Stimulated activated CD8-positive, alpha-beta memory T cell treated with anti-CD3 and anti-CD28 coated beads, Interleukin-15, amount 100 ng/mL, for 1 hour (primary cell): ENCODE data around the gene BPIFB4.
"Not testable (repeated sequence)": the region's sequence is repeated elsewhere in the genome, so short reads cannot be mapped to it uniquely, and the experiment has no call there.

Experiments used
- DNase-seq: peaks from one replicate; pipeline ENCODE4 v3.0.0-alpha.2; 2020; ENCODE audit warnings: low read depth

Gene BPIFB4

GRCh38 chr20:33091147-33091546 is 11.7 kb downstream of the BPIFB4 start:
- DNase-seq = no peak

DNA sequence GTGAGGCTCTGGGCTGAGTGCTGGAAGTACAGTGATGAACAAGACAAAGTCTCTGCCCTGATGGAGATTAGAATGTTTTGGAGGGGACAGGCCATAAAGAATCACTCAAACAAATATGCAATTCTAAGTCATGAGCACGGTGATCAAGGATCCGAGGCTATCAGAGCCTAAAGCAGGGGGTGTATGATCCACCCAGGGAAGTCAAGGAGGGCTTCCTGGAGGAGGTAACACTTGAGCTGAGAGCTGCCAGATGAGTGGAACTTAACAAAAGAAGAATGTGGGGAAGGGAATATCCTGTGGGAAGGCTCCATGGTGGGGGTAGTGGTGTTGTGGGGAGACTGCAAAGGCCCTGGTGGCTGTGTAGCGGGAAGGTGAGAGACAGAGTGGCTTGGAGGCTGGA is 12.2 kb downstream of the BPIFB4 start:
- DNase-seq = no peak

DNA sequence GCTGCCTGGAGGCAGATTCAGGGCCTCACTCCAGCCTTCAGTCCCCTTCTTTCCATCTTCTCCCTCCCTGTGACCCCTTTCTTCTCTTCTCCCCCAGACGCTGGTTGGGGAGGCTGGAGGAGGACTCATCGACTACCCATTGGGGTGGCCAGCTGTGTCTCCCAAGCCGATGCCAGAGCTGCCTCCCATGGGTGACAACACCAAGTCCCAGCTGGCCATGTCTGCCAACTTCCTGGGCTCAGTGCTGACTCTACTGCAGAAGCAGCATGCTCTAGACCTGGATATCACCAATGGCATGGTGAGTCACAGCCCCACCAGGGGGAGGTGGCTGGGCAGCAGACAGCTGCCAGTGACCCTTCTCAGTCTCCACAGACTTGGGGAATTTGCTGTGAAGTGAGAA is 12.9 kb downstream of the BPIFB4 start:
- no peak for DNase-seq

DNA sequence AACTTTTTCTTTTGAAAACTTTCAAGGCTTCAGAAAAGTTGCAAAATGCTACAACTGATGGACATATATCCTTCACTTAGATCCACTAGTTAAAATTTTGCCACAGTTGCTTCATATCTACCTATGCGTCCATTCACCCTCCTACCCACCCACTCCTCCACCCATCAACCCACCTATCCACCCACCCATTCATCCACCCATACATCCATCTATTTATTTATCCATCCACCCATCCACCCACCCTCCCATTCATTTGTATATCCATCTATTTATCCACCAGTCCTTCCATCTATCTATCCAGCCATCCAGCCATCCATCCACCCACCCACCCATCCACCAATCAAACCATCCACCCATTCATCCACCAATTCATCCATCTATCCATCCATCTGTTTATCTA is 13.6 kb downstream of the BPIFB4 start:
- no peak for DNase-seq

DNA sequence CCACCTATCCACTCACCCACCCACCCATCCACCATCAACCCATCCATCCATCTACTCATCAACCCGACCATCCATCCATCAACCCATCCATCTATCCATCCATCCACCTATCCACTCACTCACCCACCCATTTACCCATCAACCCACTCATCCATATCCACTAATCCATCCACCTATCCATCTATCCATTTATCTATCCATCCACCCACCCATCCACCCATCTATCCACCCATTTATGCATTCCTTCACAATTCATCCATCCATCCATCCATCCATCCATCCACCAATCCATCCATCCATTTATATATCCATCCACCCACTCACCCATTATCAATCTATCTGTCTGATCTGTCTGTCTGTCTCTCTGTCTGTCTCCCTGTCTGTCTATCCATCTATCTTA is 14.1 kb downstream of the BPIFB4 start:
- no peak for DNase-seq

DNA sequence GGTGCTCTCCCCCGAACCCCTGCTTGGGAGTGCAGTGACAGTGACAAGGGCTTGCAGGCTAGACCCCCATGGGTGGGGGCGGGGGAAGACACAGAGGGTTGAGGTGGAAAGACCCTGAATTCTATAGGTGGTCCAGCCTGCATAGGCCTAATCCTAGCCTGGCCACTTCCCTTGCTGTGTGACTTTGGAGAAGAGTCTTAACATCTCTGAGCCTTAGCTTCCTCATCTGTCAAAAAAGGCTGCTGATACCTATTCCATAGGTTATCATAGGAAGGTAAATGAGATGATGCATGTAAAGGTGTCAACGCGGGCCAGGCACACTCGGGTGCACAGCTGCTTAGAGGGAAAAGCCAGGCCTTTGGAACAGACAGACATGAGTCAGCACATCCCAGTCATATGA is 15.8 kb downstream of the BPIFB4 start:
- DNase-seq = no peak

- not testable (repeated sequence) for DNase-seq
These were observed 16.6 kb downstream of the BPIFB4 start for GRCh38 chr20:33095902-33096584.

GRCh38 chr20:33097001-33097400 is 17.6 kb downstream of the BPIFB4 start:
- no peak for DNase-seq

- DNase-seq = no peak
These were observed 20.5 kb downstream of the BPIFB4 start for GRCh38 chr20:33099843-33100538.

- DNase-seq = no peak
These were observed 24.1 kb downstream of the BPIFB4 start for GRCh38 chr20:33103556-33103955.

DNA sequence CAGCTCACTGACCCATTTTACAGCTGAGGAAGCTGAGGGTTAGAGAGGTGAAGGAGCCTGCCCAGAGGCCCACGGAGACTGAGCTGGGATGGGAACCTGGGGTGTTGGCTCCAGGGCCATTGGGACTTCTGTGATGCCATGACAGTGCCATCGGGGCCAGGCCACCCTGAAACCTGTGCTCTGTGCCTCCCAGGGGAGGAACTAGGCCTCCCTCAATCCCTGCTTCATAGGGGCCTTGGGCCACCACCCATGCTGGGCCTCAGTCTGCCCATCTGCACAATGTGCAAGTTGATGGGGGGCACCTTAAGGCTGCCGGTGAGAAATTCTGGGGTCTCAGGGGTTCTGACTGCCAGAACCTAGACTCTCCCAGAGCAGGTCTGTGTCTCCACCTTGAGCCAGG is 24.9 kb downstream of the BPIFB4 start:
- no peak for DNase-seq

DNA sequence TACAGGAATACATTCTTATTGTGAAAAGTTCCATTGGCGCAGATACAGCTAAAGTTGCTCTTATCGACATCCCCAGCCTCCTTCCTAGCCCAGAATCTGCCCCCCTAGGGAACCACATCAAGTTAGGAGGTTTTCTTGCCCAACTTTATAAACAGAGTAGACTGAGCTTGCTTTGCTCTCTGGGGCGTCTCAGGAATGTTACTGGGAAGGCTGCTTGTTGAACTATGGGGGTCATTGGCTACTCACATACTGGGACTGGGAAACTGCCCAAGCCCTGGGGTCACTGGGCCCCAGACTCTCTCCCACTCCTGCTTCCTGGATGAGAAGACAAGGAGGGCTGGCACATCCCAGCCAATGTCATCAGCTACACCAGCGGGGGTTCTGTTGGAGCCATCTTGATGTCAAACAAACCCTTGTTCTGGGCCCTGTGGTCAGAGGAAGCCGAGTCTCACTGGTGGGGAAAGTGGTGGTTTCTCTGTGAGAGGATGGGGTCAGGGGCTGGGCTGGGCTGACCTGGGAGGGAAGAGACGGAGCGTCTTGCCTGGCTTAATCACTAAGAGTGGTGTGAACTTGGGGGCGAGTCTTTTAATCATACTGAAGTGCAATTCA is 26.0 kb downstream of the BPIFB4 start:
- DNase-seq = no peak

- not testable (repeated sequence) for DNase-seq
These were observed 26.7 kb downstream of the BPIFB4 start for GRCh38 chr20:33106058-33106620.

DNA sequence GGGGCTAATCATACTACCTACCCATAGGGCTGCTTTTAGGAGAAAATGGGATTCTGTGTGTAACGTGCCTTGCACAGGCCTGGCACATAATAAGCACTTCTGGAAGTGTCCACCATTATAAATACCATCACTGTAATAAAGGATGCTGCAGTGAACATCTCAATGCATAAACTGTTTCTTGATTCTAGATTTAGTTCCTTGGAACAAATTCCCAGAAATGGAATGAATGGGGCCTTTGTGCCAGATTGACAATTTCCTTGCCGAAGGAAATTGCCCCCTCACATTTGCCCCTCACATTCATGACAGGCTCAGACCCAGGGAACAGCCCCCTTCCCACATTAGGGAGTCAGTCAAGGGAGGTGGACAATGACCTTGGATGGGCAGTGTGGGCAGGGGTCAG is 29.2 kb downstream of the BPIFB4 start:
- no peak for DNase-seq

- DNase-seq = no peak
These were observed 30.8 kb downstream of the BPIFB4 start for GRCh38 chr20:33110147-33110825.

GRCh38 chr20:33111306-33111705 is 31.9 kb downstream of the BPIFB4 start:
- no peak for DNase-seq

- DNase-seq = no peak
These were observed 33.3 kb downstream of the BPIFB4 start for GRCh38 chr20:33112547-33113386.

GRCh38 chr20:33113387-33113908 is 34.0 kb downstream of the BPIFB4 start:
- no peak for DNase-seq

GRCh38 chr20:33115501-33115900 is 36.1 kb downstream of the BPIFB4 start:
- DNase-seq = not testable (repeated sequence)

- no peak for DNase-seq
These were observed 40.6 kb downstream of the BPIFB4 start for GRCh38 chr20:33119725-33120720.
